Kidney (tissue), 14 donors: ENCODE measurements around the gene NT5DC4. TPM values are rescaled to one million over a fixed set of nuclear protein-coding genes. Genes with fewer than 3 reads are reported as not detected.

Source experiments
- DNase-seq, 5 donors: peaks; one replicate each; pipeline ENCODE4 v3.0.0-alpha.2; 2013 to 2020
- FAIRE-seq: peaks from 2 replicates; lab custom pipeline; 2012; peaks lifted over from hg19 to GRCh38; lab: Jason Lieb, UNC
- H3K27ac ChIP-seq, 2 donors: one replicate each; pipeline ENCODE4 v1.7.0; 2013; ENCODE audit warnings: low read depth in 2 of 2, low read length in 2 of 2, inconsistent platforms in 1 of 2
- H3K27me3 ChIP-seq: one replicate; pipeline ENCODE4 v1.7.1; 2013; ENCODE audit warnings: low read length, inconsistent platforms; ENCODE audit not compliant: control insufficient read depth, insufficient read depth
- H3K36me3 ChIP-seq, 3 donors: one replicate each; pipeline versions ENCODE4 v1.7.0 to v1.7.1; 2013; ENCODE audit warnings: low read length in 3 of 3, control low read depth in 1 of 3, inconsistent platforms in 1 of 3; ENCODE audit not compliant: insufficient read depth in 3 of 3, control insufficient read depth in 2 of 3
- H3K4me1 ChIP-seq, 3 donors: one replicate each; pipeline versions ENCODE4 v1.7.0 to v1.7.1; 2013; ENCODE audit warnings: low read length in 3 of 3, inconsistent platforms in 1 of 3, low read depth in 1 of 3; ENCODE audit not compliant: control insufficient read depth in 2 of 3, insufficient read depth in 2 of 3
- H3K4me3 ChIP-seq, 3 donors: one replicate each; pipeline versions ENCODE4 v1.7.0 to v1.8.1; 2013; ENCODE audit warnings: low read length in 3 of 3, control low read depth in 1 of 3, inconsistent platforms in 1 of 3
- H3K9ac ChIP-seq, 3 donors: one replicate each; pipeline versions ENCODE4 v1.7.0 to v1.7.1; 2013; ENCODE audit warnings: low read length in 3 of 3, control low read depth in 1 of 3, inconsistent platforms in 1 of 3
- H3K9me3 ChIP-seq, 3 donors: one replicate each; pipeline versions ENCODE4 v1.7.0 to v1.7.1; 2013; ENCODE audit warnings: low read length in 3 of 3, control low read depth in 1 of 3, inconsistent platforms in 1 of 3; ENCODE audit not compliant: control insufficient read depth in 2 of 3, insufficient read depth in 1 of 3
- CTCF ChIP-seq: IDR thresholded peaks from 3 replicates; pipeline ENCODE4 v1.5.1; 2012; ENCODE audit warnings: mild to moderate bottlenecking, moderate library complexity, borderline replicate concordance; ENCODE audit not compliant: insufficient read depth; ENCODE audit errors: extremely low read depth
- intact Hi-C: fragments of 100-400 bp; cut with DNase I; formaldehyde crosslinking; loops from one replicate; pipeline ENCODE4 v1.11.1; 2022
- polyA plus RNA-seq: library from polyadenylated mRNA; stranded (reverse); fragments of 350-450 nt; fragmentation: Illumina TruSeq; extraction: RNeasy Lipid Tissue Mini Kit (QIAGEN cat#74804); gene quantifications from one replicate; pipeline ENCODE4 v1.2.3, GENCODE V29; 2014; ENCODE audit warnings: low read depth, low replicate concordance; ENCODE audit not compliant: insufficient read depth
- total RNA-seq: library from RNA; stranded (reverse); fragmentation: NEBNext Ultra II Directional; extraction: Animal tissue kit (Norgen Biotek cat#: 25700); gene quantifications from one replicate; pipeline ENCODE4 v1.2.1, GENCODE V29; 2021
- donor health status: control.
- donor health status: control.
- donor health status: control.
- donor health status: control.
- donor health status: control.
- donor health status: DM: yes; HTN: yes; CAD: no.
- donor health status: Normal renal cell carcinoma (clear cell type).

Gene NT5DC4
- total and polyA plus RNA-seq, 2 donors from 2014 or later: not detected

- intact Hi-C loops: no loop called here
- FAIRE-seq (no peak), DNase-seq (no peak)
- no peaks in the 10 kb centered on the region for H3K36me3 ChIP-seq
- no peak for TF ChIP-seq CTCF
- no peaks in the 10 kb centered on the region for H3K9me3 ChIP-seq
- H3K27me3 ChIP-seq: no peaks in the 10 kb centered on the region
- H3K4me3 ChIP-seq: no peak overlapping the region
- peaks cover 0 to 4% (median 0%) of the 10 kb centered on the region in 3 donors for H3K4me1 ChIP-seq
- H3K9ac ChIP-seq: no peak overlapping the region
- no peak overlapping the region for H3K27ac ChIP-seq
Measured at GRCh38 chr2:112737542-112738232, 16.9 kb downstream of the NT5DC4 start.

GRCh38 chr2:112740527-112740926 is 19.7 kb downstream of the NT5DC4 start:
- no peaks in the 10 kb centered on the region for H3K27me3 ChIP-seq
- H3K4me1 ChIP-seq: no peaks in the 10 kb centered on the region
- no peaks in the 10 kb centered on the region for H3K9me3 ChIP-seq
- DNase-seq (no peak), FAIRE-seq (no peak)
- H3K36me3 ChIP-seq: no peaks in the 10 kb centered on the region
- intact Hi-C loops: loop anchor here (10.0 kb wide), 1 partner anchor 204 kb away; no protein-coding TSS in a partner anchor
- H3K4me3 ChIP-seq: no peak overlapping the region
- no peak overlapping the region for H3K9ac ChIP-seq
- no peak for TF ChIP-seq CTCF
- H3K27ac ChIP-seq: no peak overlapping the region

GRCh38 chr2:112749755-112750559 is 29.1 kb downstream of the NT5DC4 start:
- H3K27ac ChIP-seq: no peak overlapping the region
- H3K4me3 ChIP-seq: no peak overlapping the region
- peak; percentile 86 for TF ChIP-seq CTCF
- peak; percentile 75 to 87 (median 81) for DNase-seq
- FAIRE-seq: no peak
- no peaks in the 10 kb centered on the region for H3K9me3 ChIP-seq
- no peaks in the 10 kb centered on the region for H3K27me3 ChIP-seq
- H3K9ac ChIP-seq: no peak overlapping the region
- H3K36me3 ChIP-seq: no peaks in the 10 kb centered on the region
- H3K4me1 ChIP-seq: peaks cover 0 to 3% (median 0%) of the 10 kb centered on the region in 3 donors
- intact Hi-C loops: loop anchor here (10.0 kb wide), 1 partner anchor 195 kb away; no protein-coding TSS in a partner anchor
